Measurements from ENCODE around the gene SAMD9L. TPM values are rescaled to one million over a fixed set of nuclear protein-coding genes. Genes with fewer than 3 reads are reported as not detected.

Gene SAMD9L
- total RNA-seq, 6 experiments from 2014 or later: 4.3 to 9.9 (median 7.8) TPM

GRCh38 chr7:93171606-93172226 is 23.5 kb upstream of the SAMD9L start:
- Mint-ChIP-seq H3K27ac (no peak overlapping the region), H3K4me3 (no peak overlapping the region), H3K4me1 (ENCODE audit: low read depth) (no peaks in the 10 kb centered on the region; the same call in 1 of the 2 replicates), H3K36me3 (ENCODE audit: low read depth) (peaks cover 12% of the 10 kb centered on the region), H3K9me3 (peaks cover 38% of the 10 kb centered on the region), H3K27me3 (ENCODE audit: insufficient read depth) (peaks cover 12% of the 10 kb centered on the region; the same call in 1 of the 2 replicates)
- no peak for DNase-seq
- TF ChIP-seq CTCF (IDR thresholded peaks at IDR 0.05): no peak

- peaks cover 7% of the 10 kb centered on the region for H3K36me3 Mint-ChIP-seq (ENCODE audit: low read depth)
These were observed 17.3 kb upstream of the SAMD9L start for GRCh38 chr7:93165447-93165846.

GRCh38 chr7:93164766-93165165 is 16.6 kb upstream of the SAMD9L start:
- Mint-ChIP-seq H3K4me1 (ENCODE audit: low read depth) (peaks cover 24% of the 10 kb centered on the region), H3K9me3 (peaks cover 24% of the 10 kb centered on the region; the same call in 1 of the 2 replicates), H3K27ac (no peak overlapping the region), H3K4me3 (no peak overlapping the region), H3K27me3 (ENCODE audit: insufficient read depth) (peaks cover 8% of the 10 kb centered on the region; the same call in 1 of the 2 replicates), H3K36me3 (ENCODE audit: low read depth) (peaks cover 7% of the 10 kb centered on the region)
- no peak for TF ChIP-seq CTCF (IDR thresholded peaks at IDR 0.05)
- DNase-seq: no peak

More at GRCh38 chr7:93165447-93165846, 17.3 kb upstream of the SAMD9L start:
- Mint-ChIP-seq H3K27me3 (ENCODE audit: insufficient read depth) (peaks cover 8% of the 10 kb centered on the region; the same call in 1 of the 2 replicates), H3K27ac (no peak overlapping the region; the same call in 1 of the 2 replicates), H3K4me3 (peak overlapping the region; percentile 61), H3K9me3 (peaks cover 26% of the 10 kb centered on the region; the same call in 1 of the 2 replicates), H3K4me1 (ENCODE audit: low read depth) (peaks cover 18% of the 10 kb centered on the region)
- TF ChIP-seq CTCF (IDR thresholded peaks at IDR 0.05): no peak
- no peak for DNase-seq

- Mint-ChIP-seq H3K9me3 (peaks cover 9% of the 10 kb centered on the region; the same call in 1 of the 2 replicates), H3K27me3 (ENCODE audit: insufficient read depth) (no peaks in the 10 kb centered on the region; the same call in 1 of the 2 replicates), H3K4me3 (no peak overlapping the region), H3K36me3 (ENCODE audit: low read depth) (peaks cover 7% of the 10 kb centered on the region), H3K4me1 (ENCODE audit: low read depth) (peaks cover 45% of the 10 kb centered on the region), H3K27ac (no peak overlapping the region)
- no peak for DNase-seq
- TF ChIP-seq CTCF (IDR thresholded peaks at IDR 0.05): no peak
These were observed 13.1 kb upstream of the SAMD9L start for GRCh38 chr7:93161181-93161762.

GRCh38 chr7:93160410-93160809 is 12.2 kb upstream of the SAMD9L start:
- Mint-ChIP-seq H3K4me3 (0 out of 2 replicates have a peak overlapping the region, but pooled peaks have one; percentile 37), H3K27ac (0 out of 2 replicates have a peak overlapping the region, but pooled peaks have one; percentile 27), H3K9me3 (peaks cover 9% of the 10 kb centered on the region; the same call in 1 of the 2 replicates), H3K27me3 (ENCODE audit: insufficient read depth) (no peaks in the 10 kb centered on the region; the same call in 1 of the 2 replicates), H3K36me3 (ENCODE audit: low read depth) (peaks cover 7% of the 10 kb centered on the region), H3K4me1 (ENCODE audit: low read depth) (peaks cover 40% of the 10 kb centered on the region)
- TF ChIP-seq CTCF (IDR thresholded peaks at IDR 0.05): no peak
- peak; percentile 48 for DNase-seq
